Measurements from ENCODE around the gene KCNE1.
"Not testable (repeated sequence)": the region's sequence is repeated elsewhere in the genome, so short reads cannot be mapped to it uniquely, and the experiment has no call there.

DNA sequence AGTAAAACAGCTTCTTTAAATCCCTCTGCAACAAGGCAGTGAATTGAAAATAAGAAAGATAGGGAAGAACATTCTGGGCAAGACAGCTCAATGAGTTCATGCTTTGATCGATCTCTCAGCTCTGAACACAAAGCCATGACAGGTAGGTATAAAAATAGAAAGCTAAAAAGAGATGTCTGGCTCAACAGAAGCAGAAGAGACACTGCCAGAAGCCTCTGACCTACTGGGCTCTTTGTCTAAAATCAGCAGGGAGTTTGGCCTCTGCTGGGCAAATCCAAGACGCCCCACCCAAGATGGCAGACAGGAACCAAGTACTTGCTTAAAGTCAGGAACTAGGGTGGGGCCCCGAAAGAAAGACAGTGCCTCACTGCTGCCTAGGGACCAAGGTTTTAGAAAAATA, 44.7 kb downstream of the KCNE1 start:
- TF ChIP-seq ZFX (IDR thresholded peaks at IDR 0.05; ENCODE audit: borderline replicate concordance): not testable (repeated sequence)
- TF ChIP-seq, protein P1, sequence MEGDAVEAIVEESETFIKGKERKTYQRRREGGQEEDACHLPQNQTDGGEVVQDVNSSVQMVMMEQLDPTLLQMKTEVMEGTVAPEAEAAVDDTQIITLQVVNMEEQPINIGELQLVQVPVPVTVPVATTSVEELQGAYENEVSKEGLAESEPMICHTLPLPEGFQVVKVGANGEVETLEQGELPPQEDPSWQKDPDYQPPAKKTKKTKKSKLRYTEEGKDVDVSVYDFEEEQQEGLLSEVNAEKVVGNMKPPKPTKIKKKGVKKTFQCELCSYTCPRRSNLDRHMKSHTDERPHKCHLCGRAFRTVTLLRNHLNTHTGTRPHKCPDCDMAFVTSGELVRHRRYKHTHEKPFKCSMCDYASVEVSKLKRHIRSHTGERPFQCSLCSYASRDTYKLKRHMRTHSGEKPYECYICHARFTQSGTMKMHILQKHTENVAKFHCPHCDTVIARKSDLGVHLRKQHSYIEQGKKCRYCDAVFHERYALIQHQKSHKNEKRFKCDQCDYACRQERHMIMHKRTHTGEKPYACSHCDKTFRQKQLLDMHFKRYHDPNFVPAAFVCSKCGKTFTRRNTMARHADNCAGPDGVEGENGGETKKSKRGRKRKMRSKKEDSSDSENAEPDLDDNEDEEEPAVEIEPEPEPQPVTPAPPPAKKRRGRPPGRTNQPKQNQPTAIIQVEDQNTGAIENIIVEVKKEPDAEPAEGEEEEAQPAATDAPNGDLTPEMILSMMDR (IDR thresholded peaks at IDR 0.05): not testable (repeated sequence)

Data from 22Rv1 (cell line).